Upper lobe of left lung (tissue), 6 donors: Measurements from ENCODE around the gene ZNF280D. TPM values are rescaled to one million over a fixed set of nuclear protein-coding genes. Genes with fewer than 3 reads are reported as not detected.

ENCODE experiments used
- ATAC-seq, 2 donors: fragments of 200-7000 bp; cut with Tn5 transposase; one replicate each; pipeline ENCODE4 v1.9.1; 2022; ENCODE audit warnings: mild to moderate bottlenecking in 2 of 2, moderate library complexity in 2 of 2; ENCODE audit not compliant: low FRiP score in 2 of 2
- DNase-seq, 2 donors: peaks; one replicate each; pipeline ENCODE4 v3.0.0-alpha.2; 2019 to 2020
- H3K27ac ChIP-seq, 4 donors: fragments of 200-600 bp; sonication (generic); one replicate each; pipeline ENCODE4 v1.5.1; 2016 to 2019
- H3K27me3 ChIP-seq, 4 donors: fragments of 200-600 bp; sonication (generic); one replicate each; pipeline ENCODE4 v1.5.1; 2017 to 2019
- H3K36me3 ChIP-seq, 4 donors: fragments of 200-600 bp; sonication (generic); one replicate each; pipeline ENCODE4 v1.5.1; 2016 to 2019
- H3K4me1 ChIP-seq, 4 donors: fragments of 200-600 bp; sonication (generic); one replicate each; pipeline ENCODE4 v1.5.1; 2018 to 2019
- H3K4me3 ChIP-seq, 4 donors: fragments of 200-600 bp; sonication (generic); one replicate each; pipeline ENCODE4 v1.5.1; 2017 to 2019; ENCODE audit warnings: mild to moderate bottlenecking in 2 of 4, moderate library complexity in 1 of 4
- H3K9me3 ChIP-seq, 4 donors: fragments of 200-600 bp; sonication (generic); one replicate each; pipeline ENCODE4 v1.5.1; 2018 to 2019
- EP300 ChIP-seq, 4 donors: sonication (generic); formaldehyde crosslinking; IDR thresholded peaks; one replicate each; pipeline ENCODE4 v1.5.1; 2017; ENCODE audit warnings: antibody characterized with exemption in 4 of 4, control low read depth in 2 of 4
- POLR2A ChIP-seq, 4 donors: fragments of 450-650 bp; IDR thresholded peaks; one replicate each; pipeline ENCODE4 v1.5.1; 2016 to 2017; ENCODE audit warnings: antibody characterized with exemption in 4 of 4, mild to moderate bottlenecking in 2 of 4
- POLR2AphosphoS5 ChIP-seq, 2 donors: sonication (generic); formaldehyde crosslinking; IDR thresholded peaks; one replicate each; pipeline ENCODE4 v1.5.1; 2017; ENCODE audit warnings: antibody characterized with exemption in 2 of 2
- WGBS, 2 donors: methylation state at CpG; one replicate each; pipeline ENCODE4 v1.1.5; 2017 to 2018; 5-methylcytosine and 5-hydroxymethylcytosine counted together
- small RNA-seq, 4 donors: library from RNA; depleted of rRNA; stranded (forward); fragments of <200 nt; gene quantifications; one replicate each; pipeline ENCODE3, GENCODE V24; 2016
- total RNA-seq, 6 donors: library from RNA; depleted of rRNA in 4 of 6; stranded (reverse); fragments of >200 nt in 4 of 6; gene quantifications; one replicate each; pipeline versions ENCODE4 v1.1.0 to v1.2.1, GENCODE V29; 2016 to 2021
- TF ChIP-seq, protein P1 (sequence below), 6 experiments: fragments of 450-650 bp in 4 of 6; fragments of 200-600 bp in 2 of 6; sonication (generic) in 2 of 6; IDR thresholded peaks; one replicate each; pipeline ENCODE4 v1.5.1; 2016 to 2019; ENCODE audit warnings: antibody characterized with exemption in 6 of 6
- donor health status: DM: no; HTN: no; CAD: no; lungs with moderate emphysema.
- donor health status: DM: no; HTN: yes; CAD: no; lungs with severe emphysema.

Gene ZNF280D
- total RNA-seq, 6 donors from 2014 or later: 21.2 to 67.4 (median 32.3) TPM

DNA sequence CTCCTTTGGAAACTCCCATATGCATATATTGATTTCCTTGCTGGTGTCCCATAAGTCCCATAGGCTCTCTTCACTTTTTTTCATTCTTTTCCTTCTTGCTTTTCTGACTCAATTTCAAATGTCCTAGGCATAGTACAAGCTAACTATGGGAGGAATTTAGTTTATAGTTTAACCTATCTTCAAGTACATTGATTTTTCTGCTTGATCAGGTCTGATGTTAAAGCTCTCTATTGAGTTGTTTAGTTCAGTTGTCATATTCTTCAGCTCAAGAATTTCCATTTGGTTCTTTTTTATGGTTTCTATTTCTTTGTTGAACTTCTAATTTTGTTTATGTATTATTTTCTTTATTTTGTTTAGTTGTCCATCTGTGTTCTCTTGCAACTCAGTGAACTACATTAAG lies 147.1 kb downstream of the ZNF280D start:
- H3K27me3 ChIP-seq: no peaks in the 10 kb centered on the region
- no peak for TF ChIP-seq POLR2A (IDR thresholded peaks at IDR 0.05)
- TF ChIP-seq, protein P1, sequence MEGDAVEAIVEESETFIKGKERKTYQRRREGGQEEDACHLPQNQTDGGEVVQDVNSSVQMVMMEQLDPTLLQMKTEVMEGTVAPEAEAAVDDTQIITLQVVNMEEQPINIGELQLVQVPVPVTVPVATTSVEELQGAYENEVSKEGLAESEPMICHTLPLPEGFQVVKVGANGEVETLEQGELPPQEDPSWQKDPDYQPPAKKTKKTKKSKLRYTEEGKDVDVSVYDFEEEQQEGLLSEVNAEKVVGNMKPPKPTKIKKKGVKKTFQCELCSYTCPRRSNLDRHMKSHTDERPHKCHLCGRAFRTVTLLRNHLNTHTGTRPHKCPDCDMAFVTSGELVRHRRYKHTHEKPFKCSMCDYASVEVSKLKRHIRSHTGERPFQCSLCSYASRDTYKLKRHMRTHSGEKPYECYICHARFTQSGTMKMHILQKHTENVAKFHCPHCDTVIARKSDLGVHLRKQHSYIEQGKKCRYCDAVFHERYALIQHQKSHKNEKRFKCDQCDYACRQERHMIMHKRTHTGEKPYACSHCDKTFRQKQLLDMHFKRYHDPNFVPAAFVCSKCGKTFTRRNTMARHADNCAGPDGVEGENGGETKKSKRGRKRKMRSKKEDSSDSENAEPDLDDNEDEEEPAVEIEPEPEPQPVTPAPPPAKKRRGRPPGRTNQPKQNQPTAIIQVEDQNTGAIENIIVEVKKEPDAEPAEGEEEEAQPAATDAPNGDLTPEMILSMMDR (IDR thresholded peaks at IDR 0.05): no peak
- no peak for TF ChIP-seq EP300 (IDR thresholded peaks at IDR 0.05)
- no peak for TF ChIP-seq POLR2AphosphoS5 (IDR thresholded peaks at IDR 0.05)
- ATAC-seq: no peak
- DNase-seq: no peak
- H3K27ac ChIP-seq: no peak overlapping the region
- peaks cover 8 to 26% (median 17%) of the 10 kb centered on the region in 4 donors for H3K9me3 ChIP-seq
- H3K36me3 ChIP-seq: no peaks in the 10 kb centered on the region
- H3K4me3 ChIP-seq: no peak overlapping the region
- H3K4me1 ChIP-seq: no peaks in the 10 kb centered on the region

DNA sequence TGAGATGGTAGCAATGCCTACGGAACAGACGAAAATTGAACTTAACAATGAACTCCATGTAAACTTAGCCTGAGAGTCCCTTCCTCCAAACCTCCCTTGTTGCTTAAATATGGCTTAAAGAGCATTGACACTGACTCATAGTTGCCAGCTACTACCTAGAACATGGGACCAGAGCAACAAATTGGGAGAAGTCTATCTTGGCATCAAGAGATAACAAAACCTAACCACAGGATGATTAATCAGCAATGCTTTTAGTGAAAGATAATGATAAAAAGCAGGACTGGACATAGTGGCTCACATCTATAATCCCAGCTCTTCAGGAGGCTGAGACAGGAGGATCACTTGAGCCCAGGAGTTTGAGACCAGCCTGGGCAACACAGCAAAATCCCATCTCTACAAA lies 150.5 kb downstream of the ZNF280D start:
- Histone ChIP-seq H3K27me3 (no peaks in the 10 kb centered on the region), H3K27ac (no peak overlapping the region), H3K4me1 (no peaks in the 10 kb centered on the region), H3K9me3 (peaks cover 8 to 26% (median 17%) of the 10 kb centered on the region in 4 donors), H3K36me3 (no peaks in the 10 kb centered on the region), H3K4me3 (no peak overlapping the region)
- DNase-seq: no peak
- WGBS, 2 donors: 87 to 97% methylated on average over 2 of the region's 2 CpGs
- ATAC-seq: no peak
- TF ChIP-seq POLR2A (IDR thresholded peaks at IDR 0.05) (no peak), POLR2AphosphoS5 (IDR thresholded peaks at IDR 0.05) (no peak), EP300 (IDR thresholded peaks at IDR 0.05) (no peak)
- TF ChIP-seq, protein P1 (IDR thresholded peaks at IDR 0.05): no peak

Small RNAs within 50 kb of the gene (small RNA-seq; reads per million reads assigned to genes)
- 0 reads per million in 4 donors for gene RF00019

Other genes starting within 250 kb of the ZNF280D start
- gene TCF12, start 185.1 kb upstream of the ZNF280D start, total RNA-seq: 100 to 1,000 TPM in 4 of 6 donors, 10 to 100 TPM in 2; 74.5 to 257 (median 103) TPM